Liver (tissue), 9 donors: ENCODE measurements around the gene HNF4A. TPM values are rescaled to one million over a fixed set of nuclear protein-coding genes. Genes with fewer than 3 reads are reported as not detected.

Experiments
- DNase-seq: peaks from one replicate; pipeline ENCODE4 v3.0.0-alpha.2; 2017; ENCODE audit warnings: low spot score
- H3K27ac ChIP-seq, 2 donors: one replicate each; pipeline ENCODE4 v1.7.0; 2013; ENCODE audit warnings: inconsistent platforms in 2 of 2, low read length in 2 of 2, control low read depth in 1 of 2, low read depth in 1 of 2, mild to moderate bottlenecking in 1 of 2
- H3K27me3 ChIP-seq, 4 donors: one replicate each; pipeline versions ENCODE4 v1.6.1 to v1.7.0; 2013; ENCODE audit warnings: low read length in 3 of 4, inconsistent platforms in 1 of 4, mild to moderate bottlenecking in 1 of 4, moderate library complexity in 1 of 4; ENCODE audit not compliant: control insufficient read depth in 4 of 4, insufficient read depth in 4 of 4
- H3K36me3 ChIP-seq, 4 donors: one replicate each; pipeline versions ENCODE4 v1.6.1 to v1.7.0; 2013; ENCODE audit warnings: low read length in 3 of 4, mild to moderate bottlenecking in 3 of 4, low read depth in 1 of 4, moderate library complexity in 1 of 4; ENCODE audit not compliant: control insufficient read depth in 4 of 4, insufficient read depth in 3 of 4
- H3K4me1 ChIP-seq, 4 donors: one replicate each; pipeline versions ENCODE4 v1.6.1 to v1.7.0; 2013; ENCODE audit warnings: low read length in 3 of 4, mild to moderate bottlenecking in 3 of 4, moderate library complexity in 1 of 4; ENCODE audit not compliant: control insufficient read depth in 4 of 4, insufficient read depth in 4 of 4
- H3K4me3 ChIP-seq, 3 donors: one replicate each; pipeline versions ENCODE4 v1.6.1 to v1.7.0; 2013; ENCODE audit warnings: low read length in 3 of 3, control low read depth in 1 of 3, low read depth in 1 of 3, mild to moderate bottlenecking in 1 of 3
- H3K9ac ChIP-seq, 2 donors: one replicate each; pipeline ENCODE4 v1.7.0; 2013; ENCODE audit warnings: low read length in 2 of 2, mild to moderate bottlenecking in 2 of 2, moderate library complexity in 2 of 2, control low read depth in 1 of 2, low read depth in 1 of 2
- H3K9me3 ChIP-seq, 4 donors: one replicate each; pipeline versions ENCODE4 v1.6.1 to v1.7.0; 2013; ENCODE audit warnings: low read length in 3 of 4; ENCODE audit not compliant: control insufficient read depth in 4 of 4
- CTCF ChIP-seq: fragments of 150-350 bp; IDR thresholded peaks from 2 replicates; pipeline ENCODE4 v1.5.1; 2017; ENCODE audit warnings: improper control_type of control experiment, low read depth, low read length; ENCODE audit not compliant: missing input control
- FOXA1 ChIP-seq: IDR thresholded peaks from 2 replicates; pipeline ENCODE4 v1.6.1; 2016; ENCODE audit warnings: antibody characterized with exemption
- FOXA2 ChIP-seq: IDR thresholded peaks from 2 replicates; pipeline ENCODE4 v1.6.1; 2016; ENCODE audit warnings: antibody characterized with exemption
- HNF4A ChIP-seq, 2 donors: conservative IDR thresholded peaks; 2 replicates each; pipeline ENCODE4 v1.6.1; 2016; ENCODE audit warnings: antibody characterized with exemption in 2 of 2, mild to moderate bottlenecking in 2 of 2
- JUND ChIP-seq, 2 donors: IDR thresholded peaks; 2 replicates each; pipeline ENCODE4 v1.6.1; 2016; ENCODE audit warnings: antibody characterized with exemption in 2 of 2
- NR2F2 ChIP-seq: IDR thresholded peaks from 2 replicates; pipeline ENCODE4 v1.6.1; 2016; ENCODE audit warnings: antibody characterized with exemption
- RAD21 ChIP-seq, 2 donors: IDR thresholded peaks; 2 replicates each; pipeline ENCODE4 v1.6.1; 2016; ENCODE audit warnings: antibody characterized with exemption in 2 of 2, mild to moderate bottlenecking in 2 of 2
- REST ChIP-seq: IDR thresholded peaks from 2 replicates; pipeline ENCODE4 v1.6.1; 2016; ENCODE audit warnings: antibody characterized with exemption, mild to moderate bottlenecking
- RXRA ChIP-seq, 2 donors: IDR thresholded peaks; 2 replicates each; pipeline ENCODE4 v1.6.1; 2017 to 2018; ENCODE audit warnings: antibody characterized with exemption in 2 of 2, mild to moderate bottlenecking in 1 of 2
- YY1 ChIP-seq: IDR thresholded peaks from 2 replicates; pipeline ENCODE4 v1.6.1; 2016; ENCODE audit warnings: antibody characterized with exemption, mild to moderate bottlenecking
- WGBS: extraction: QIAGEN DNeasy Blood & Tissue Kit; methylation state at CpG from one replicate; pipeline ENCODE4 v1.1.7; 2013; 5-methylcytosine and 5-hydroxymethylcytosine counted together
- polyA plus RNA-seq, 2 donors: library from polyadenylated mRNA; stranded (reverse) in 1 of 2; unstranded in 1 of 2; fragments of 200-250 nt in 1 of 2; fragments of >200 nt in 1 of 2; fragmentation: Nextera tagmentation in 1 of 2; extraction: Ambion mirVana in 1 of 2; gene quantifications; one replicate each; pipeline versions ENCODE4 v1.2.1 to v1.2.3, GENCODE V29; 2013 to 2015
- total RNA-seq, 2 donors: library from RNA; depleted of rRNA; stranded (reverse); fragments of >200 nt; gene quantifications; one replicate each; pipeline ENCODE4 v1.2.3, GENCODE V29; 2014
- donor health status: healthy.
- donor health status: healthy.
- donor health status: healthy.
- donor health status: healthy.
- donor health status: healthy.

Gene HNF4A
- total and polyA plus RNA-seq, 4 donors = 51.7 to 171 (median 86.0) TPM

GRCh38 chr20:44415833-44416715, 60.6 kb downstream of the HNF4A start:
- Histone ChIP-seq H3K27ac (peak overlapping the region; percentile 0 to 48), H3K36me3 (peaks cover 11 to 55% (median 40%) of the 10 kb centered on the region in 4 donors), H3K4me3 (no peak overlapping the region), H3K9ac (no peak overlapping the region), H3K27me3 (no peaks in the 10 kb centered on the region), H3K4me1 (peaks cover 17 to 79% (median 40%) of the 10 kb centered on the region in 4 donors), H3K9me3 (no peaks in the 10 kb centered on the region)
- DNase-seq = no peak
- 67% methylated on average over 13 of the region's 13 CpGs for WGBS
- TF ChIP-seq RXRA (IDR thresholded peaks at IDR 0.05) = peak; percentile 32 to 33
- peak in 1 of 2 donors; percentile 15 for TF ChIP-seq HNF4A (conservative IDR thresholded peaks at IDR 0.05)
- TF ChIP-seq NR2F2 = no peak
- TF ChIP-seq RAD21 (IDR thresholded peaks at IDR 0.05) = peak in 1 of 2 donors; percentile 24

GRCh38 chr20:44418069-44418905, 62.8 kb downstream of the HNF4A start:
- 69% methylated on average over 13 of the region's 13 CpGs for WGBS
- TF ChIP-seq FOXA2 (no peak), CTCF (no peak), RXRA (IDR thresholded peaks at IDR 0.05) (no peak), FOXA1 (no peak), REST (no peak), YY1 (no peak), JUND (IDR thresholded peaks at IDR 0.05) (no peak)
- Histone ChIP-seq H3K36me3 (peaks cover 13 to 65% (median 44%) of the 10 kb centered on the region in 4 donors), H3K4me3 (no peak overlapping the region), H3K27ac (peak overlapping the region; percentile 69 to 87), H3K9ac (no peak overlapping the region), H3K4me1 (peaks cover 7 to 60% (median 32%) of the 10 kb centered on the region in 4 donors), H3K27me3 (no peaks in the 10 kb centered on the region), H3K9me3 (no peaks in the 10 kb centered on the region)
- DNase-seq = no peak
